Gastroesophageal sphincter (tissue), 4 donors: ENCODE measurements around the gene ARPP21. TPM values are rescaled to one million over a fixed set of nuclear protein-coding genes. Genes with fewer than 3 reads are reported as not detected.

ENCODE experiments used
- ATAC-seq: fragments of 150-250 bp; one replicate; pipeline ENCODE4 v1.9.1; 2016; ENCODE audit warnings: mild to moderate bottlenecking, moderate library complexity
- H3K27ac ChIP-seq, 4 donors: fragments of 200-600 bp; sonication (generic) in 3 of 4; 1 replicate in 3 of 4; 2 replicates in 1 of 4; pipeline ENCODE4 v1.5.1; 2016 to 2019
- H3K27me3 ChIP-seq: fragments of 200-600 bp; sonication (generic); one replicate; pipeline ENCODE4 v1.5.1; 2019
- H3K36me3 ChIP-seq, 2 donors: fragments of 200-600 bp; sonication (generic); one replicate each; pipeline ENCODE4 v1.5.1; 2019; ENCODE audit warnings: control low read depth in 1 of 2
- H3K4me1 ChIP-seq, 3 donors: fragments of 200-600 bp; sonication (generic); 1 replicate in 2 of 3; 2 replicates in 1 of 3; pipeline ENCODE4 v1.5.1; 2016 to 2019; ENCODE audit warnings: control low read depth in 2 of 3
- H3K4me3 ChIP-seq, 2 donors: fragments of 200-600 bp; sonication (generic); one replicate each; pipeline ENCODE4 v1.5.1; 2019; ENCODE audit warnings: mild to moderate bottlenecking in 1 of 2, moderate library complexity in 1 of 2
- H3K9me3 ChIP-seq, 3 donors: fragments of 200-600 bp; sonication (generic); one replicate each; pipeline ENCODE4 v1.5.1; 2017 to 2019; ENCODE audit warnings: control low read depth in 2 of 3
- EP300 ChIP-seq: sonication (generic); formaldehyde crosslinking; IDR thresholded peaks from one replicate; pipeline ENCODE4 v1.6.1; 2017; ENCODE audit warnings: antibody characterized with exemption, mild to moderate bottlenecking
- POLR2A ChIP-seq, 2 donors: fragments of 450-650 bp; IDR thresholded peaks; one replicate each; pipeline ENCODE4 v1.6.1; 2017; ENCODE audit warnings: antibody characterized with exemption in 2 of 2, mild to moderate bottlenecking in 2 of 2, moderate library complexity in 1 of 2
- POLR2AphosphoS5 ChIP-seq: sonication (generic); formaldehyde crosslinking; IDR thresholded peaks from one replicate; pipeline ENCODE4 v1.6.1; 2017; ENCODE audit warnings: antibody characterized with exemption
- WGBS, 2 donors: methylation state at CpG; one replicate each; pipeline ENCODE4 v1.1.5; 2018; ENCODE audit warnings: low coverage in 1 of 2; 5-methylcytosine and 5-hydroxymethylcytosine counted together
- total RNA-seq, 4 donors: library from RNA; depleted of rRNA; stranded (reverse); fragments of >200 nt; gene quantifications; one replicate each; pipeline ENCODE4 v1.1.0, GENCODE V29; 2016
- TF ChIP-seq, protein P1 (sequence below), 4 experiments: fragments of 200-600 bp in 2 of 4; fragments of 450-650 bp in 2 of 4; sonication (generic) in 1 of 4; IDR thresholded peaks; one replicate each; pipeline ENCODE4 v1.5.1; 2017 to 2019; ENCODE audit warnings: antibody characterized with exemption in 4 of 4, mild to moderate bottlenecking in 2 of 4, moderate library complexity in 2 of 4

The ARPP21 gene
- total RNA-seq, 4 donors from 2014 or later = 0.15 to 1.5 (median 0.78) TPM

GRCh38 chr3:35708394-35709271, 69.3 kb downstream of the ARPP21 start:
- 57 to 62% methylated on average over 8 of the region's 8 CpGs for WGBS, 2 donors
- Histone ChIP-seq H3K27ac (no peak overlapping the region), H3K4me1 (no peaks in the 10 kb centered on the region), H3K27me3 (no peaks in the 10 kb centered on the region), H3K4me3 (no peak overlapping the region), H3K9me3 (no peaks in the 10 kb centered on the region), H3K36me3 (no peaks in the 10 kb centered on the region)
- ATAC-seq = no peak
- no peak for TF ChIP-seq POLR2A (IDR thresholded peaks at IDR 0.05)
- no peak for TF ChIP-seq POLR2AphosphoS5

DNA sequence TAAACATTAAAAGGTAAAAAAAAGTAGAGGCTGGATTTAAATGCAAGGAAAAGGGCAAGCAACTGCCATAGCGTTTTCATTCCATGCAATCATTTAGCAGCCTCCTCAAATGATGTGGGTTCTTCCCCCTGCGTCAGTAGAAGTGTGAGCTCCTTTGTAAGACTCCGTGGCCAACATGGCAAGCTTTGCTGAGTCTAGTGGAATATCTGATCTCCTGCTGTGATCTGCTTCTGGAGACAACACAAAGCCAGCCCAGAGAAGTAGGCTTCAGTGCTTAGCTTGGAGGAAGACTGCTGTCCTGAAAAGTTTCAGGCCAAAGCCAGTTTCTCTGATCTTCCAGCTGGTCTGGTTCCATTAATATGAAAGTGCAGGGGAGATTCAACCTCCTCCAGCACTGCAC, 70.4 kb downstream of the ARPP21 start:
- Histone ChIP-seq H3K27me3 (no peaks in the 10 kb centered on the region), H3K36me3 (no peaks in the 10 kb centered on the region), H3K9me3 (no peaks in the 10 kb centered on the region), H3K27ac (no peak overlapping the region), H3K4me1 (no peaks in the 10 kb centered on the region), H3K4me3 (no peak overlapping the region)
- ATAC-seq = no peak
- WGBS, 2 donors = 67 to 100% methylated on average over 2 to 3 of the region's 3 CpGs
- no peak for TF ChIP-seq EP300
- TF ChIP-seq POLR2AphosphoS5 = no peak
- TF ChIP-seq POLR2A (IDR thresholded peaks at IDR 0.05) = no peak
- TF ChIP-seq, protein P1, sequence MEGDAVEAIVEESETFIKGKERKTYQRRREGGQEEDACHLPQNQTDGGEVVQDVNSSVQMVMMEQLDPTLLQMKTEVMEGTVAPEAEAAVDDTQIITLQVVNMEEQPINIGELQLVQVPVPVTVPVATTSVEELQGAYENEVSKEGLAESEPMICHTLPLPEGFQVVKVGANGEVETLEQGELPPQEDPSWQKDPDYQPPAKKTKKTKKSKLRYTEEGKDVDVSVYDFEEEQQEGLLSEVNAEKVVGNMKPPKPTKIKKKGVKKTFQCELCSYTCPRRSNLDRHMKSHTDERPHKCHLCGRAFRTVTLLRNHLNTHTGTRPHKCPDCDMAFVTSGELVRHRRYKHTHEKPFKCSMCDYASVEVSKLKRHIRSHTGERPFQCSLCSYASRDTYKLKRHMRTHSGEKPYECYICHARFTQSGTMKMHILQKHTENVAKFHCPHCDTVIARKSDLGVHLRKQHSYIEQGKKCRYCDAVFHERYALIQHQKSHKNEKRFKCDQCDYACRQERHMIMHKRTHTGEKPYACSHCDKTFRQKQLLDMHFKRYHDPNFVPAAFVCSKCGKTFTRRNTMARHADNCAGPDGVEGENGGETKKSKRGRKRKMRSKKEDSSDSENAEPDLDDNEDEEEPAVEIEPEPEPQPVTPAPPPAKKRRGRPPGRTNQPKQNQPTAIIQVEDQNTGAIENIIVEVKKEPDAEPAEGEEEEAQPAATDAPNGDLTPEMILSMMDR (IDR thresholded peaks at IDR 0.05) = no peak

GRCh38 chr3:35710554-35710953, 71.2 kb downstream of the ARPP21 start:
- peaks cover under 1% of the 10 kb centered on the region for H3K27me3 ChIP-seq
- no peaks in the 10 kb centered on the region for H3K9me3 ChIP-seq
- WGBS, 2 donors = 73 to 100% methylated on average over 1 of the region's 1 CpG
- H3K4me3 ChIP-seq = no peak overlapping the region
- H3K27ac ChIP-seq = no peak overlapping the region
- H3K36me3 ChIP-seq = no peaks in the 10 kb centered on the region
- no peak for ATAC-seq
- TF ChIP-seq EP300 = no peak
- TF ChIP-seq, protein P1 (IDR thresholded peaks at IDR 0.05) = no peak
- TF ChIP-seq POLR2AphosphoS5 = no peak
- TF ChIP-seq POLR2A (IDR thresholded peaks at IDR 0.05) = no peak
- no peaks in the 10 kb centered on the region for H3K4me1 ChIP-seq

DNA sequence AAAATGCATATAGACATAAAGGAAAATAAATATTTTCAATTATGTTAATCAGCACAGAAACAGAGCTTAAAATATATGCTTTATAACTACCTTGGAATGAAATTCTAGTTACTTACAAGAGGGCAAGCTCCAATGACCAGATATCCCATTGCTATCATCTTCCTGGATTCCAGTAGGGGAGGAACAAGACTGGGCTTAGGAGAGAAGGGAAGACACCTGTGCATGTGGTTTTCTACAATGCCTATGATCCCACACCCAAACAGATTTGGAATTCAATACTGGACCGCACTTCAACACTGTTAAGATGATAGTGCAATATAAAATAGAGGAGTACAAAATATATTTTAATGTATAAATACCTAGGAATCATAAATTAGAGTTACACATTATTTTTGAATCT, 79.6 kb downstream of the ARPP21 start:
- Histone ChIP-seq H3K9me3 (no peaks in the 10 kb centered on the region), H3K36me3 (no peaks in the 10 kb centered on the region), H3K4me3 (no peak overlapping the region), H3K27me3 (peaks cover 9% of the 10 kb centered on the region), H3K4me1 (no peaks in the 10 kb centered on the region), H3K27ac (no peak overlapping the region)
- no peak for TF ChIP-seq POLR2A (IDR thresholded peaks at IDR 0.05)
- TF ChIP-seq, protein P1 (IDR thresholded peaks at IDR 0.05) = no peak
- no peak for TF ChIP-seq EP300
- no peak for TF ChIP-seq POLR2AphosphoS5
- no peak for ATAC-seq
- WGBS, 2 donors = 75 to 100% methylated on average over 1 of the region's 1 CpG

DNA sequence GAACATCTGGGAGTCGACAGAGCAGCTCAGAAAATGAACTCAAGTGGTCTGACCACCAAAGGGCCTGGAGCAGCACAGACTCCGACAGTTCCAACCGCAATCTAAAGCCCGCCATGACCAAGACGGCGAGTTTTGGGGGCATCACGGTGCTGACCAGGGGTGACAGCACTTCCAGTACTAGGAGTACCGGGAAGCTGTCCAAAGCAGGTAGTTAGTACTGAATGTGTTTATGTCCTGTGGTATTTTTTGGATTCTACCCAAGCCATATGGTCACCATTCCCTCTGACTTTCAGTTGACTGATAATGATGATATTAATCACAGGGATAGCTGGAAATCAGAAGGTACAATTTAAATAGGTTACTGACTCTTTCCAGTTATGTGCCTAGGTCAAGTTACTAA, 82.3 kb downstream of the ARPP21 start:
- no peak overlapping the region for H3K27ac ChIP-seq
- TF ChIP-seq POLR2A (IDR thresholded peaks at IDR 0.05) (no peak), POLR2AphosphoS5 (no peak), EP300 (no peak)
- TF ChIP-seq, protein P1 (IDR thresholded peaks at IDR 0.05) = no peak
- no peaks in the 10 kb centered on the region for H3K36me3 ChIP-seq
- peaks cover 5% of the 10 kb centered on the region for H3K27me3 ChIP-seq
- H3K4me3 ChIP-seq = no peak overlapping the region
- no peaks in the 10 kb centered on the region for H3K9me3 ChIP-seq
- H3K4me1 ChIP-seq = no peaks in the 10 kb centered on the region
- ATAC-seq = no peak
- 40 to 71% methylated on average over 1 to 6 of the region's 8 CpGs for WGBS, 2 donors
